Thoracic aorta (tissue), 2 donors: ENCODE results near the gene SLC22A23. TPM values are rescaled to one million over a fixed set of nuclear protein-coding genes. Genes with fewer than 3 reads are reported as not detected.

ENCODE experiments used
- ATAC-seq: fragments of 150-250 bp; one replicate; pipeline ENCODE4 v1.8.0; 2017; ENCODE audit warnings: low read depth; ENCODE audit not compliant: insufficient number of reproducible peaks, low FRiP score
- DNase-seq: peaks from one replicate; pipeline ENCODE4 v3.0.0-alpha.2; 2020; ENCODE audit warnings: low spot score
- H3K27ac ChIP-seq, 2 donors: fragments of 200-600 bp; sonication (generic); 1 replicate in 1 of 2; 2 replicates in 1 of 2; pipeline ENCODE4 v1.5.1; 2016; ENCODE audit warnings: mild to moderate bottlenecking in 2 of 2, moderate library complexity in 2 of 2
- H3K27me3 ChIP-seq: fragments of 200-600 bp; sonication (generic); replicated peaks from 2 replicates; pipeline ENCODE4 v1.6.0; 2016; ENCODE audit warnings: mild to moderate bottlenecking; ENCODE audit not compliant: insufficient read depth
- H3K36me3 ChIP-seq: fragments of 200-600 bp; sonication (generic); one replicate; pipeline ENCODE4 v1.5.1; 2016
- H3K4me1 ChIP-seq, 2 donors: fragments of 200-600 bp; sonication (generic); 1 replicate in 1 of 2; 2 replicates in 1 of 2; pipeline versions ENCODE4 v1.5.1 to v1.6.0; 2016; ENCODE audit warnings: low read depth in 2 of 2, mild to moderate bottlenecking in 1 of 2; ENCODE audit not compliant: control insufficient read depth in 1 of 2
- H3K4me3 ChIP-seq: fragments of 200-600 bp; sonication (generic); 2 replicates; pipeline ENCODE4 v1.5.1; 2016; ENCODE audit warnings: mild to moderate bottlenecking
- H3K9me3 ChIP-seq: fragments of 200-600 bp; sonication (generic); 2 replicates; pipeline ENCODE4 v1.5.1; 2016
- total RNA-seq, 2 donors: library from RNA; depleted of rRNA; stranded (reverse); fragments of >200 nt; gene quantifications; one replicate each; pipeline versions ENCODE4 v1.1.0 to v1.2.3, GENCODE V29; 2016
- TF ChIP-seq, protein P1 (sequence below): fragments of 200-600 bp; sonication (generic); IDR thresholded peaks from one replicate; pipeline ENCODE4 v1.5.1; 2019; ENCODE audit warnings: antibody characterized with exemption

SLC22A23 gene
- total RNA-seq, 2 donors from 2014 or later = 5.1 to 9.7 TPM

DNA sequence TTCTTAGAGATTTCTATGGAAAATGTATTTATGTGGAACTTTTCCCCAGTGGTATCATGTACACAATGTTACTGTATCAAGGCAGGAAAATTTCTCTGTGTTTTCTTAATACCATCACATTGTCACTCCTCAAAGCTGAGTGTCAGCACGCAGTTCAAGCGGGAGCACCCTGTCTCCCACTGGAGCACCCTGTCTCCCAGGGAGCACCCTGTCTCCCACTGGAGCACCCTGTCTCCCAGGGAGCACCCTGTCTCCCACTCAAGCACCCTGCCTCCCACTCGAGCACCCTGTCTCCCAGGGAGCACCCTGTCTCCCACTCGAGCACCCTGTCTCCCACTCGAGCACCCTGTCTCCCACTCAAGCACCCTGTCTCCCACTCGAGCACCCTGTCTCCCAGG is 146.8 kb downstream of the SLC22A23 start:
- ATAC-seq = no peak
- no peak for DNase-seq

DNA sequence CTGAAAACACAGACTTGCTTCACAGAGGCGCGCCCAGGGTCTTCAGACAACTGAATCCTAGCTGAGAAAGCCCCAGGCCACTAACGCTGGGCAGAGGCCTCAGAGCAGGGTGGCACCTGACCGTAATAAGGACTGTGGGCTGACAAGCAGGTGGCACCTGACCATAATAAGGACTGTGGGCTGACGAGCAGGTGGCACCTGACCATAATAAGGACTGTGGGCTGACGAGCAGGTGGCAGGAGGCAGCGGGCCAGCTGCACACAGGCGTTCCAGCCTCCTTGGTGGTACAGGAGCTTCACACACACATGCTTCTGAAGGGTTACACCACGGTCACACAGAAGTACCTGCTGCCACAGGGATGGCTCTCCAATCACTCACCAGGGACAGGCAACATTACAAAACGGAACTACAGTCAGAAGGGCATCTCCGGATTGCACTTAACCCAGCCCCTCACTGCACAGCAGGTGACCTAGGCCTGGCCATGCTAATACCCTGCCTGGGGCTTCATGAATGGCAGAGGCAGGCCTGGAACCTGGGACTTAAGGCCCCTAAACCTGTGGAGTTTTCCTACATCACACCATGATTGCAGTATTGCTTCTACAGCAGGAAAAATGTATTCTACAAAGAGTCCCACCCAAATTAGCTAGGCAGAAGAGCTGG is 147.3 kb downstream of the SLC22A23 start:
- no peak overlapping the region for H3K27ac ChIP-seq
- no peaks in the 10 kb centered on the region for H3K36me3 ChIP-seq
- H3K9me3 ChIP-seq = no peaks in the 10 kb centered on the region
- H3K4me1 ChIP-seq = no peaks in the 10 kb centered on the region
- H3K4me3 ChIP-seq = no peak overlapping the region
- ATAC-seq = no peak
- TF ChIP-seq, protein P1, sequence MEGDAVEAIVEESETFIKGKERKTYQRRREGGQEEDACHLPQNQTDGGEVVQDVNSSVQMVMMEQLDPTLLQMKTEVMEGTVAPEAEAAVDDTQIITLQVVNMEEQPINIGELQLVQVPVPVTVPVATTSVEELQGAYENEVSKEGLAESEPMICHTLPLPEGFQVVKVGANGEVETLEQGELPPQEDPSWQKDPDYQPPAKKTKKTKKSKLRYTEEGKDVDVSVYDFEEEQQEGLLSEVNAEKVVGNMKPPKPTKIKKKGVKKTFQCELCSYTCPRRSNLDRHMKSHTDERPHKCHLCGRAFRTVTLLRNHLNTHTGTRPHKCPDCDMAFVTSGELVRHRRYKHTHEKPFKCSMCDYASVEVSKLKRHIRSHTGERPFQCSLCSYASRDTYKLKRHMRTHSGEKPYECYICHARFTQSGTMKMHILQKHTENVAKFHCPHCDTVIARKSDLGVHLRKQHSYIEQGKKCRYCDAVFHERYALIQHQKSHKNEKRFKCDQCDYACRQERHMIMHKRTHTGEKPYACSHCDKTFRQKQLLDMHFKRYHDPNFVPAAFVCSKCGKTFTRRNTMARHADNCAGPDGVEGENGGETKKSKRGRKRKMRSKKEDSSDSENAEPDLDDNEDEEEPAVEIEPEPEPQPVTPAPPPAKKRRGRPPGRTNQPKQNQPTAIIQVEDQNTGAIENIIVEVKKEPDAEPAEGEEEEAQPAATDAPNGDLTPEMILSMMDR = no peak
- no peaks in the 10 kb centered on the region for H3K27me3 ChIP-seq
- DNase-seq = no peak

More for the DNA sequence above, 146.8 kb downstream of the SLC22A23 start:
- Histone ChIP-seq H3K4me1 (no peaks in the 10 kb centered on the region), H3K27me3 (no peaks in the 10 kb centered on the region), H3K9me3 (no peaks in the 10 kb centered on the region), H3K36me3 (no peaks in the 10 kb centered on the region), H3K27ac (no peak overlapping the region), H3K4me3 (no peak overlapping the region)
- TF ChIP-seq, protein P1 = no peak

DNA sequence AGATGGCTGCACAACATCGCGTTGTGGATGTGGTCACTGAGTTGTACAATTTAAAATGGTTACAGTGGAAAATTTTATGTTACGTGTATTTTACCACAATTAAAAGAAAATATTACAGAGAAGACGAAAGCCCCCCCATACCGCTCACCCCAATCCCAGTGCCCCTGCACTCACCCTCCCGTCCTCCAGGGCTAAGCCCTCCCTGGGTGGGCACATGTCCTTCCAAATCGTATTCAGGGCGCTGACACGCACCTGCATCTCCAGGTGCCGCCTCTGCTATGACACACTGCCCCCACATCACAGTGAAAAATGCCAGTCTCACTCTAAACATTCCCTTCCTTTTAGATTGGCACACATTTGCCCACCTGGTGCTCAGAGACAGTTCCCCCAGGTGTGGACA is 148.7 kb downstream of the SLC22A23 start:
- no peak overlapping the region for H3K4me3 ChIP-seq
- no peaks in the 10 kb centered on the region for H3K9me3 ChIP-seq
- no peak overlapping the region for H3K27ac ChIP-seq
- no peak for DNase-seq
- H3K36me3 ChIP-seq = no peaks in the 10 kb centered on the region
- no peaks in the 10 kb centered on the region for H3K4me1 ChIP-seq
- TF ChIP-seq, protein P1 = no peak
- H3K27me3 ChIP-seq = no peaks in the 10 kb centered on the region
- ATAC-seq = no peak

DNA sequence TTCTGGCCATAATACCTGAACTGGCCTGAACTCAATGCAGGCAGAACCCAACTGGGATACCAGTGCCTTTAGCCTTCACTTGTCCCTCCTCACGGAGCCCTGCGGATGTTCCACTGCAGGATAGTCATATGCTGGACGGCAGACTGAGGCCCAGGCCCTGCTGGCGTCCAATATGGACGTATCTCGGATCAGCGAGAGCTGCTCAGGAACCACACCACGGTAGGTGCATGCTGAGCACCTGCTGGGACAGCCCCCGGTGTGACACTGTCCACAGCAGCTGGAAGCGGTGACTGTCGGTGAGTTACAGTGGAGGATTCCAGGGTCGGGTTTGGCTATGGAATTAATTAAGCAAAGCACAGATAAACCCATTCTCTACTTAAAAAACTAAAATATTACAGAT is 149.4 kb downstream of the SLC22A23 start:
- H3K9me3 ChIP-seq = no peaks in the 10 kb centered on the region
- H3K4me3 ChIP-seq = no peak overlapping the region
- TF ChIP-seq, protein P1 = no peak
- no peaks in the 10 kb centered on the region for H3K36me3 ChIP-seq
- H3K4me1 ChIP-seq = no peaks in the 10 kb centered on the region
- DNase-seq (no peak), ATAC-seq (no peak)
- no peak overlapping the region for H3K27ac ChIP-seq
- H3K27me3 ChIP-seq = no peaks in the 10 kb centered on the region

DNA sequence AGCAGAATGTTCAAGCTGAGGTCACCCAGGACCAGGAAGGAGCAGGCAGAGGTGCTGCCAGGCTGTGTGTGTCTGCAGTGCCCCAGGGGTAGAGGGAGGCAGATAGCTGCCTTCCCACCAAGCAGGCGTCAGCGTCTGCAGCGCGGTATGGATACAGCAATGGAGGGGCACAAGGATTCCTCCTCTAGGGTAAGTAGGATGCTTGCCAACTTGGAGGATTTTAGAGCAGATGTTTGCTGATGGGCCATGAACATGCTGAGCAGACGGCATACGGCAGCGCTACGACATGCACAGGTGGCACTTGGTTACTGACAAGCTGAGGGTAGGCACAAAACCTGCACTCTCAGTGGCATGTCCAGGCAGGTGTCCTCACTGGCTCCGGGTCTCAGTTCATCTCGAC is 150.0 kb downstream of the SLC22A23 start:
- no peaks in the 10 kb centered on the region for H3K27me3 ChIP-seq
- no peaks in the 10 kb centered on the region for H3K4me1 ChIP-seq
- TF ChIP-seq, protein P1 = no peak
- H3K36me3 ChIP-seq = no peaks in the 10 kb centered on the region
- no peak overlapping the region for H3K27ac ChIP-seq
- no peak for ATAC-seq
- no peaks in the 10 kb centered on the region for H3K9me3 ChIP-seq
- H3K4me3 ChIP-seq = no peak overlapping the region
- DNase-seq = no peak
